Tibial nerve (tissue), 4 donors: ENCODE results near the gene TSHZ2. TPM values are rescaled to one million over a fixed set of nuclear protein-coding genes. Genes with fewer than 3 reads are reported as not detected.

Experiments used
- DNase-seq, 2 donors: peaks; one replicate each; pipeline ENCODE4 v3.0.0-alpha.2; 2019; ENCODE audit warnings: low spot score in 2 of 2
- H3K27ac ChIP-seq, 4 donors: fragments of 200-600 bp; sonication (generic) in 3 of 4; one replicate each; pipeline ENCODE4 v1.5.1; 2017 to 2019; ENCODE audit warnings: mild to moderate bottlenecking in 1 of 4
- H3K27me3 ChIP-seq, 2 donors: fragments of 200-600 bp; sonication (generic) in 1 of 2; one replicate each; pipeline versions ENCODE4 v1.5.1 to v1.6.0; 2017 to 2019
- H3K36me3 ChIP-seq, 3 donors: fragments of 200-600 bp; sonication (generic); one replicate each; pipeline ENCODE4 v1.5.1; 2018 to 2019
- H3K4me1 ChIP-seq, 4 donors: fragments of 200-600 bp; sonication (generic) in 3 of 4; one replicate each; pipeline ENCODE4 v1.5.1; 2017 to 2019
- H3K4me3 ChIP-seq, 4 donors: fragments of 200-600 bp; sonication (generic) in 3 of 4; one replicate each; pipeline ENCODE4 v1.5.1; 2017 to 2019; ENCODE audit warnings: mild to moderate bottlenecking in 1 of 4, moderate library complexity in 1 of 4
- H3K9me3 ChIP-seq, 4 donors: fragments of 200-600 bp; sonication (generic) in 3 of 4; one replicate each; pipeline ENCODE4 v1.5.1; 2017 to 2019
- EP300 ChIP-seq, 2 donors: sonication (generic); formaldehyde crosslinking; IDR thresholded peaks; one replicate each; pipeline ENCODE4 v1.6.1; 2017; ENCODE audit warnings: antibody characterized with exemption in 2 of 2, mild to moderate bottlenecking in 1 of 2
- POLR2A ChIP-seq, 2 donors: fragments of 450-650 bp; IDR thresholded peaks; one replicate each; pipeline ENCODE4 v1.6.1; 2017; ENCODE audit warnings: antibody characterized with exemption in 2 of 2, mild to moderate bottlenecking in 2 of 2, moderate library complexity in 2 of 2
- WGBS, 2 donors: methylation state at CpG; one replicate each; pipeline ENCODE4 v1.1.5; 2018; 5-methylcytosine and 5-hydroxymethylcytosine counted together
- total RNA-seq, 4 donors: library from RNA; depleted of rRNA; stranded (reverse); fragments of >200 nt; gene quantifications; one replicate each; pipeline ENCODE4 v1.1.0, GENCODE V29; 2016
- TF ChIP-seq, protein P1 (sequence below), 5 experiments: fragments of 200-600 bp in 3 of 5; fragments of 450-650 bp in 2 of 5; sonication (generic) in 3 of 5; IDR thresholded peaks; one replicate each; pipeline ENCODE4 v1.5.1; 2016 to 2019; ENCODE audit warnings: antibody characterized with exemption in 5 of 5, mild to moderate bottlenecking in 3 of 5, moderate library complexity in 2 of 5

Gene TSHZ2
- total RNA-seq, 4 donors from 2014 or later: 20.9 to 33.7 (median 25.1) TPM

DNA sequence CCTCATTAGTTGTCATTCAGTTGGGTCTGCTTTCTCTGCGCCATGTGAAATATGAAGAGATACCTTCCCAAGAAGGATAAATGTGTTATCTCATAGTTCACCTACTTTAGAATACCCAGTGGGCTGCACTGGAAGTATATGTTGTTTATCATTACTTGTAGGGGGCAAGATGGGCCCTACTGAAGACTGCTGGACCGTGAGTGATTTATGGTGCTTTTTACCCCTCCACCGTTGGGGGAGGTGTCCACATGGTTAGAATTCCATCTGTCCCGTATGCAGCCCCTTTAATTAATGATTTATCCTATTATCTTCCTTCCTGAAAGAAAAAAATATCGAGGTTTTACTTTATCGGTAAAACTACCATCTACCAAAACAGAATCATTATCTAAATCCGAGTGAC is 97.0 kb downstream of the TSHZ2 start:
- TF ChIP-seq, protein P1, sequence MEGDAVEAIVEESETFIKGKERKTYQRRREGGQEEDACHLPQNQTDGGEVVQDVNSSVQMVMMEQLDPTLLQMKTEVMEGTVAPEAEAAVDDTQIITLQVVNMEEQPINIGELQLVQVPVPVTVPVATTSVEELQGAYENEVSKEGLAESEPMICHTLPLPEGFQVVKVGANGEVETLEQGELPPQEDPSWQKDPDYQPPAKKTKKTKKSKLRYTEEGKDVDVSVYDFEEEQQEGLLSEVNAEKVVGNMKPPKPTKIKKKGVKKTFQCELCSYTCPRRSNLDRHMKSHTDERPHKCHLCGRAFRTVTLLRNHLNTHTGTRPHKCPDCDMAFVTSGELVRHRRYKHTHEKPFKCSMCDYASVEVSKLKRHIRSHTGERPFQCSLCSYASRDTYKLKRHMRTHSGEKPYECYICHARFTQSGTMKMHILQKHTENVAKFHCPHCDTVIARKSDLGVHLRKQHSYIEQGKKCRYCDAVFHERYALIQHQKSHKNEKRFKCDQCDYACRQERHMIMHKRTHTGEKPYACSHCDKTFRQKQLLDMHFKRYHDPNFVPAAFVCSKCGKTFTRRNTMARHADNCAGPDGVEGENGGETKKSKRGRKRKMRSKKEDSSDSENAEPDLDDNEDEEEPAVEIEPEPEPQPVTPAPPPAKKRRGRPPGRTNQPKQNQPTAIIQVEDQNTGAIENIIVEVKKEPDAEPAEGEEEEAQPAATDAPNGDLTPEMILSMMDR (IDR thresholded peaks at IDR 0.05): no peak
- TF ChIP-seq EP300 (IDR thresholded peaks at IDR 0.05) (no peak), POLR2A (IDR thresholded peaks at IDR 0.05) (no peak)
- Histone ChIP-seq H3K9me3 (peaks cover 0 to 6% (median 0%) of the 10 kb centered on the region in 4 donors), H3K27ac (no peak overlapping the region), H3K4me3 (no peak overlapping the region), H3K36me3 (no peaks in the 10 kb centered on the region), H3K4me1 (no peaks in the 10 kb centered on the region), H3K27me3 (no peaks in the 10 kb centered on the region)
- WGBS, 2 donors: 80 to 81% methylated on average over 7 of the region's 7 CpGs
- DNase-seq: no peak

DNA sequence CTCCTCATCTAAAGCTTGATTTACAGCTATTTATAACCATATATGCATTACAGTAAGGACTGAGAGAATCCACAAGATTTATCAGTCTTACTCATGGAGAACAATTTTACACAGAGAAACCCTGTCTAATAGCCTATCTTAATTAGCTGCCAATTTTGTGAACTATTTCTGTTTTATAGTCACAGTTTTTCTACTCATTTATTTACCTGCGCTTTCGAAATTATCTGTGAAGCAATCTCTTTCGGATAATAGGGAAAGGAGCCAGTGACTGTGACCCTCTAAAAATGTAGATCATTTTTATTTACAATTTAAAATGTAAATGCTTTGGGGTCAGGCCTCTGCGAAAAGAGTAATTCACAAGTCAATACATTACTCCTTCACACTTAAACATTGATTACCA is 98.1 kb downstream of the TSHZ2 start:
- Histone ChIP-seq H3K27me3 (no peaks in the 10 kb centered on the region), H3K9me3 (peaks cover 0 to 6% (median 0%) of the 10 kb centered on the region in 4 donors), H3K4me3 (no peak overlapping the region), H3K27ac (no peak overlapping the region), H3K36me3 (no peaks in the 10 kb centered on the region), H3K4me1 (no peaks in the 10 kb centered on the region)
- 78 to 86% methylated on average over 4 of the region's 4 CpGs for WGBS, 2 donors
- DNase-seq: no peak
- TF ChIP-seq EP300 (IDR thresholded peaks at IDR 0.05) (no peak), POLR2A (IDR thresholded peaks at IDR 0.05) (no peak)
- TF ChIP-seq, protein P1 (IDR thresholded peaks at IDR 0.05): no peak

DNA sequence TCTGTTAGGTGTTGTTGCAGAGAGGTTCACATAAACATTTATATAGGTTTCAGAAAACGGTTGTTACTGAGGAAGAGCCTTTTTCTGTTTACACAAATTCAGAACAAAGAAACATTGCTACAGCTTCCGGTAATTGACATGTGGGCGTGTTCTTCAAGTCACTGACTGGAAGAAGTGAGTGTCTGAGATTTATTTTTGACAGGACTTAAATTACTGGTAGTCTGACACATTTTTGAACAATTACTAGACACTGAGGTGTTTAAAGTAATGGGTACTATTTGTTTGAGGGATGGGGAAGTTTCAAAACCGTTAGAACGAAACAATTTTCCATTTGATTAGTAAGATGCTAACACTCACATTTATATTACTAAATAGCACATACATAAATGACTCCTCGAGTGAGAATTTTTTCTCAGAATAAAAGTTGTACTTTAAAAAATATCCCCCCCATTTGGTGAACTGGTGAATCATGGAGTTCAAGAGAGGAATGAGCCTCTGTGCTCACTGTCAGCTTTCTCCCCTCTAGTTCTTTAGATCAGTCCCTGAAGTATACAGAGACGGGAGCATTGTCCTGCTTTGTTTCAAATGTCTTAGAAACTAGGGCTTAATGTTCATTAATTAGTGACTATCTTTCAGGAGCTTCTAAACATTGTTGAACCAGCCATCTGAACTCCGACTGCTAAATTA is 98.7 kb downstream of the TSHZ2 start:
- TF ChIP-seq, protein P1 (IDR thresholded peaks at IDR 0.05): no peak
- TF ChIP-seq EP300 (IDR thresholded peaks at IDR 0.05) (no peak), POLR2A (IDR thresholded peaks at IDR 0.05) (no peak)
- no peak for DNase-seq
- Histone ChIP-seq H3K4me3 (no peak overlapping the region), H3K4me1 (no peaks in the 10 kb centered on the region), H3K9me3 (peaks cover 0 to 6% (median 0%) of the 10 kb centered on the region in 4 donors), H3K27ac (no peak overlapping the region), H3K27me3 (no peaks in the 10 kb centered on the region), H3K36me3 (no peaks in the 10 kb centered on the region)
- 44 to 49% methylated on average over 8 of the region's 8 CpGs for WGBS, 2 donors

DNA sequence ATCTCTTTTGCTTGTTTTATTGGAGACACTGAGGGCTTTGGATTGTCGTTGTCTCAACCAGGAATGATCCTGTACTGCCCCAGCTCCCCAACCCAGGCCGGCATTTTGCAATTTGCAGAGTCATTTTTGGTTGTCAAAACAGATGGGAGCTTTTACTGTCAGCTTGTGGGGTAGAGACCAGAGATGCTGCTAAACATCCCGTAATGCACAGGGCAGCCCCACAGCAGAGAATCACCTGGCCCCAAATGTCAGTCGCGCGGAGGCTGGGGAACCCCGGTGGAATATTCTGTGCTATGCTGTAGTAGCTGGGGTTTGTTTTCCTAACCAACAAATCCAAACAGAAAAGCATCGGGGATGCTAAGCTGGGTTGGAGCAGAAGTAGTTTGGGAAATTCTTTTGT is 99.7 kb downstream of the TSHZ2 start:
- Histone ChIP-seq H3K36me3 (no peaks in the 10 kb centered on the region), H3K27me3 (no peaks in the 10 kb centered on the region), H3K9me3 (peaks cover 0 to 6% (median 0%) of the 10 kb centered on the region in 4 donors), H3K27ac (no peak overlapping the region), H3K4me1 (peaks cover 0 to 6% (median 0%) of the 10 kb centered on the region in 4 donors), H3K4me3 (no peak overlapping the region)
- 68 to 80% methylated on average over 8 of the region's 8 CpGs for WGBS, 2 donors
- no peak for DNase-seq
- TF ChIP-seq, protein P1 (IDR thresholded peaks at IDR 0.05): no peak
- TF ChIP-seq POLR2A (IDR thresholded peaks at IDR 0.05) (no peak), EP300 (IDR thresholded peaks at IDR 0.05) (no peak)

DNA sequence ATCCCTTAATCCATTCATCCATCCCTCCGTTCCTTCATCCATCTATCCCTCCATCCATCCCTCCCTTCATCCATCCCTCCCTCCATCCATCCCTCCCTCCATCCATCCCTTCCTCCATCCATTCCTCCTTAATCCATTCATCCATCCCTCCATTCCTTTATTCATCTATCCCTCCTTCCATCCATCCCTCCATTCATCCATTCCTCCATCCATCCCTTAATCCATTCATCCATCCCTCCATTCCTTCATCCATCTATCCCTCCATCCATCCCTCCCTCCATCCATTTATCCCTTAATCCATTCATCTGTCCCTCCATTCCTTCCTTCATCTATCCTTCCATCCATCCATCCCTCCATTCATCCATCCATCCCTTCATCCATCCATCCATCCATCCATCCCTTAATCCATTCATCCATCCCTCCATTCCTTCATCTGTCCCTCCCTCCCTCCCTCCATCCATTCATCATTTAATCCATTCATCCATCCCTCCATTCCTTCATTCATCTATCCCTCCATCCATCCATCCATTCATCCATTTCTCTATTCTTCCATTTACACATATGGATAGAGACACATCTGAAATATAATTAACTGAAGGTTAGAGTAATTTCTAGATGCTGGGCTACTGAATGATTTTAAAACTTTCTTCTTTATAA is 100.9 kb downstream of the TSHZ2 start:
- no peaks in the 10 kb centered on the region for H3K27me3 ChIP-seq
- H3K9me3 ChIP-seq: no peaks in the 10 kb centered on the region
- WGBS, 2 donors: 84 to 97% methylated on average over 1 of the region's 1 CpG
- no peak overlapping the region for H3K27ac ChIP-seq
- no peak for DNase-seq
- H3K4me1 ChIP-seq: peaks cover 0 to 10% (median 0%) of the 10 kb centered on the region in 4 donors
- no peak overlapping the region for H3K4me3 ChIP-seq
- no peak for TF ChIP-seq POLR2A (IDR thresholded peaks at IDR 0.05)
- no peak for TF ChIP-seq EP300 (IDR thresholded peaks at IDR 0.05)
- TF ChIP-seq, protein P1 (IDR thresholded peaks at IDR 0.05): no peak
- no peaks in the 10 kb centered on the region for H3K36me3 ChIP-seq
